GM19372 (cell line): ENCODE results near the gene IGF2R.
"Not testable (repeated sequence)": the region's sequence is repeated elsewhere in the genome, so short reads cannot be mapped to it uniquely, and the experiment has no call there.

ENCODE experiments used
- ATAC-seq: cut with Tn5 transposase; IDR thresholded peaks from one replicate; pipeline ENCODE4 v1.9.1; 2021; ENCODE audit warnings: mild to moderate bottlenecking, low read depth, moderate library complexity; ENCODE audit not compliant: unreplicated experiment

The IGF2R gene

GRCh38 chr6:160133441-160134336 is 164.8 kb downstream of the IGF2R start:
- no peak for ATAC-seq

GRCh38 chr6:160134337-160134751 is 165.5 kb downstream of the IGF2R start:
- not testable (repeated sequence) for ATAC-seq

- no peak for ATAC-seq
These were observed 166.1 kb downstream of the IGF2R start for GRCh38 chr6:160134779-160135547.

- no peak for ATAC-seq
These were observed 167.2 kb downstream of the IGF2R start for GRCh38 chr6:160135907-160136655.

GRCh38 chr6:160137130-160137988 is 168.5 kb downstream of the IGF2R start:
- no peak for ATAC-seq

GRCh38 chr6:160137989-160138835 is 169.3 kb downstream of the IGF2R start:
- ATAC-seq, result peak; percentile 70

GRCh38 chr6:160138839-160139419 is 170.0 kb downstream of the IGF2R start:
- ATAC-seq, result no peak

- no peak for ATAC-seq
These were observed 170.6 kb downstream of the IGF2R start for GRCh38 chr6:160139420-160139851.

- ATAC-seq, result not testable (repeated sequence)
These were observed 171.6 kb downstream of the IGF2R start for GRCh38 chr6:160140493-160140892.

- no peak for ATAC-seq
These were observed 172.3 kb downstream of the IGF2R start for GRCh38 chr6:160141001-160141726.

GRCh38 chr6:160142115-160142715 is 173.3 kb downstream of the IGF2R start:
- ATAC-seq, result no peak

GRCh38 chr6:160146454-160147145 is 177.7 kb downstream of the IGF2R start:
- no peak for ATAC-seq

GRCh38 chr6:160147146-160147536 is 178.3 kb downstream of the IGF2R start:
- ATAC-seq, result no peak

GRCh38 chr6:160154471-160154870 is 185.6 kb downstream of the IGF2R start:
- no peak for ATAC-seq

- no peak for ATAC-seq
These were observed 188.0 kb downstream of the IGF2R start for GRCh38 chr6:160156842-160157241.

- no peak for ATAC-seq
These were observed 191.6 kb downstream of the IGF2R start for GRCh38 chr6:160160450-160160849.
